ENCODE results near the gene CT47A7. TPM values are rescaled to one million over a fixed set of nuclear protein-coding genes. Genes with fewer than 3 reads are reported as not detected.
"Not testable (repeated sequence)": the region's sequence is repeated elsewhere in the genome, so short reads cannot be mapped to it uniquely, and the experiment has no call there.

Gene CT47A7
- not detected for total RNA-seq (ENCODE audit: unreplicated experiment)
- long read RNA-seq = 0 reads

- H3K4me3 Mint-ChIP-seq (ENCODE audit: unreplicated experiment); H3K27ac Mint-ChIP-seq (ENCODE audit: unreplicated experiment); H3K4me1 Mint-ChIP-seq (ENCODE audit: unreplicated experiment); H3K36me3 Mint-ChIP-seq (ENCODE audit: low read depth, unreplicated experiment); H3K9me3 Mint-ChIP-seq (ENCODE audit: unreplicated experiment); DNase-seq (ENCODE audit: low spot score); H3K27me3 Mint-ChIP-seq (ENCODE audit: unreplicated experiment): not testable (repeated sequence)
These were observed at the start of gene CT47A7 for GRCh38 chrX:120956500-120956899. TSS of gene CT47A7 (minus strand) at chrX:120956600. CDS start at chrX:120956345, 255 bp downstream.

GRCh38 chrX:121000589-121000988 lies 44.2 kb upstream of the CT47A7 start:
- H3K27me3 Mint-ChIP-seq (ENCODE audit: unreplicated experiment) = no peaks in the 10 kb centered on the region
- H3K27ac Mint-ChIP-seq (ENCODE audit: unreplicated experiment) = no peak overlapping the region
- H3K4me3 Mint-ChIP-seq (ENCODE audit: unreplicated experiment) = no peak overlapping the region
- no peaks in the 10 kb centered on the region for H3K9me3 Mint-ChIP-seq (ENCODE audit: unreplicated experiment)
- no peaks in the 10 kb centered on the region for H3K4me1 Mint-ChIP-seq (ENCODE audit: unreplicated experiment)
- TF ChIP-seq CTCF (IDR thresholded peaks at IDR 0.05; ENCODE audit: unreplicated experiment) = no peak
- no peak for DNase-seq (ENCODE audit: low spot score)
- H3K36me3 Mint-ChIP-seq (ENCODE audit: low read depth, unreplicated experiment) = no peaks in the 10 kb centered on the region

- no peak for TF ChIP-seq CTCF (IDR thresholded peaks at IDR 0.05; ENCODE audit: unreplicated experiment)
- no peak for DNase-seq (ENCODE audit: low spot score)
- Mint-ChIP-seq H3K27me3 (ENCODE audit: unreplicated experiment) (no peaks in the 10 kb centered on the region), H3K27ac (ENCODE audit: unreplicated experiment) (no peak overlapping the region), H3K36me3 (ENCODE audit: low read depth, unreplicated experiment) (no peaks in the 10 kb centered on the region), H3K9me3 (ENCODE audit: unreplicated experiment) (no peaks in the 10 kb centered on the region), H3K4me1 (ENCODE audit: unreplicated experiment) (no peaks in the 10 kb centered on the region), H3K4me3 (ENCODE audit: unreplicated experiment) (no peak overlapping the region)
These were observed 43.0 kb upstream of the CT47A7 start for GRCh38 chrX:120999413-120999812.

- not testable (repeated sequence) for DNase-seq (ENCODE audit: low spot score); H3K36me3 Mint-ChIP-seq (ENCODE audit: low read depth, unreplicated experiment); H3K4me3 Mint-ChIP-seq (ENCODE audit: unreplicated experiment); H3K4me1 Mint-ChIP-seq (ENCODE audit: unreplicated experiment); H3K27ac Mint-ChIP-seq (ENCODE audit: unreplicated experiment); H3K9me3 Mint-ChIP-seq (ENCODE audit: unreplicated experiment); H3K27me3 Mint-ChIP-seq (ENCODE audit: unreplicated experiment)
These were observed 29.3 kb upstream of the CT47A7 start, which contains the start of gene CT47A1 for GRCh38 chrX:120985660-120986059. TSS of gene CT47A1 (minus strand) at chrX:120985760. CDS start at chrX:120985529, 231 bp downstream.

Other genes starting within 250 kb of the CT47A7 start
- gene CT47B1, start 80.7 kb downstream of the CT47A7 start, total RNA-seq (ENCODE audit: unreplicated experiment) = not detected
- not detected for gene CT47A11, start 19.4 kb downstream of the CT47A7 start, total RNA-seq (ENCODE audit: unreplicated experiment)
- gene CT47A10, start 14.6 kb downstream of the CT47A7 start, total RNA-seq (ENCODE audit: unreplicated experiment) = not detected
- not detected for gene CT47A9, start 9.7 kb downstream of the CT47A7 start, total RNA-seq (ENCODE audit: unreplicated experiment)
- not detected for gene CT47A8, start 4.9 kb downstream of the CT47A7 start, total RNA-seq (ENCODE audit: unreplicated experiment)
- not detected for gene CT47A6, start 4.9 kb upstream of the CT47A7 start, total RNA-seq (ENCODE audit: unreplicated experiment)
- not detected for gene CT47A5, start 9.7 kb upstream of the CT47A7 start, total RNA-seq (ENCODE audit: unreplicated experiment)
- gene CT47A4, start 14.6 kb upstream of the CT47A7 start, total RNA-seq (ENCODE audit: unreplicated experiment) = not detected
- not detected for gene CT47A3, start 19.5 kb upstream of the CT47A7 start, total RNA-seq (ENCODE audit: unreplicated experiment)
- gene CT47A2, start 24.3 kb upstream of the CT47A7 start, total RNA-seq (ENCODE audit: unreplicated experiment) = not detected
- gene CT47A1, start 29.2 kb upstream of the CT47A7 start, total RNA-seq (ENCODE audit: unreplicated experiment) = not detected
- gene GLUD2, start 91.0 kb upstream of the CT47A7 start, total RNA-seq (ENCODE audit: unreplicated experiment) = 0.46 TPM